ENCODE results near the gene EEF1G.

The EEF1G gene

DNA sequence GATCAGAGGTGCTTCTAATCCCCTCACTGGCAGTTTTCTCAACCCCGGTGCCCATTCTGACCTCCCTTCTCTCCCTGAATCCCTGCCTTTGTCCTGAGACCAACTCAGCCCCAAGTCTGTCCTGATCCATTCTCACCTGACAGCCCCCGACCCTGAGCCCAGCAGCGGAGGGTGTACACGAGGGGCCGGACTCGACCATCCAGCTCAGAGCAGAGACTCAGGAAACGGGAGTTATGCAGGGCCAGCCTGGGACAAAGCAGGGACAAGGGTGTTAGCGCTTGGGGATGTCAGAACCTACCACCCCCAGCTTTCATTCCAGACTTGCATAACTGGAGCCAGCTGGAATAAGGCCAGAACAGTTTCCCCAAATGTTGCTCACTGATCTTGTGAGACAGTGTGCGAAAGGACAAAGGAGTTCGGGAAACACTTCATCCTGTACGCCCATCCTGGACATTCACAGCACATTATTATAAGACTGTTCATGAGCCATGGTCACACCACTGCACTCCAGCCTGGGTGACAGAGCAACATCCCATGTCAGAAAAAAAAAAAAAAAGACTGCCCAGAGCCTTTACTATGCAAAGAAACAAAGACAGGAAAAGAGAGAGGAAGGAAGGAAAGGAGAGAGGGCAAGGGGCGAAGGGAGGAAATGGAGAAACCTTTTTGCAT is 3.5 kb upstream of the EEF1G start:
- Histone ChIP-seq H3K4me2 (ENCODE audit: low read length) (no peak overlapping the region), H3K36me3 (ENCODE audit: control insufficient read depth, low read length) (peaks cover 82% of the 10 kb centered on the region), H3K9me3 (ENCODE audit: control insufficient read depth, insufficient read depth, low read length) (no peaks in the 10 kb centered on the region), H4K20me1 (ENCODE audit: control insufficient read depth, insufficient read depth, low read depth, low read length) (peaks cover 1% of the 10 kb centered on the region; the same call in 1 of the 2 replicates), H3K27ac (ENCODE audit: low read depth, low read length) (no peak overlapping the region), H3F3A (ENCODE audit: control insufficient read depth, insufficient read depth) (peaks cover 9% of the 10 kb centered on the region), H3K9me2 (replicated peaks; ENCODE audit: control insufficient read depth, low read length) (no peaks in the 10 kb centered on the region), H3K4me3 (ENCODE audit: low read length) (no peak overlapping the region), H3K27me3 (ENCODE audit: control insufficient read depth, low read length) (no peaks in the 10 kb centered on the region), H3K4me1 (ENCODE audit: control insufficient read depth, low read length) (peaks cover 21% of the 10 kb centered on the region), H3K79me2 (ENCODE audit: control insufficient read depth, low read length) (peaks cover 37% of the 10 kb centered on the region)
- no peak for TF ChIP-seq EZH2phosphoT487 (IDR thresholded peaks at IDR 0.05; ENCODE audit: borderline replicate concordance, low read length)
- TF ChIP-seq, protein P1, sequence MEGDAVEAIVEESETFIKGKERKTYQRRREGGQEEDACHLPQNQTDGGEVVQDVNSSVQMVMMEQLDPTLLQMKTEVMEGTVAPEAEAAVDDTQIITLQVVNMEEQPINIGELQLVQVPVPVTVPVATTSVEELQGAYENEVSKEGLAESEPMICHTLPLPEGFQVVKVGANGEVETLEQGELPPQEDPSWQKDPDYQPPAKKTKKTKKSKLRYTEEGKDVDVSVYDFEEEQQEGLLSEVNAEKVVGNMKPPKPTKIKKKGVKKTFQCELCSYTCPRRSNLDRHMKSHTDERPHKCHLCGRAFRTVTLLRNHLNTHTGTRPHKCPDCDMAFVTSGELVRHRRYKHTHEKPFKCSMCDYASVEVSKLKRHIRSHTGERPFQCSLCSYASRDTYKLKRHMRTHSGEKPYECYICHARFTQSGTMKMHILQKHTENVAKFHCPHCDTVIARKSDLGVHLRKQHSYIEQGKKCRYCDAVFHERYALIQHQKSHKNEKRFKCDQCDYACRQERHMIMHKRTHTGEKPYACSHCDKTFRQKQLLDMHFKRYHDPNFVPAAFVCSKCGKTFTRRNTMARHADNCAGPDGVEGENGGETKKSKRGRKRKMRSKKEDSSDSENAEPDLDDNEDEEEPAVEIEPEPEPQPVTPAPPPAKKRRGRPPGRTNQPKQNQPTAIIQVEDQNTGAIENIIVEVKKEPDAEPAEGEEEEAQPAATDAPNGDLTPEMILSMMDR (IDR thresholded peaks at IDR 0.05; ENCODE audit: low read depth, low read length, poor library complexity, severe bottlenecking): no peak

DNA sequence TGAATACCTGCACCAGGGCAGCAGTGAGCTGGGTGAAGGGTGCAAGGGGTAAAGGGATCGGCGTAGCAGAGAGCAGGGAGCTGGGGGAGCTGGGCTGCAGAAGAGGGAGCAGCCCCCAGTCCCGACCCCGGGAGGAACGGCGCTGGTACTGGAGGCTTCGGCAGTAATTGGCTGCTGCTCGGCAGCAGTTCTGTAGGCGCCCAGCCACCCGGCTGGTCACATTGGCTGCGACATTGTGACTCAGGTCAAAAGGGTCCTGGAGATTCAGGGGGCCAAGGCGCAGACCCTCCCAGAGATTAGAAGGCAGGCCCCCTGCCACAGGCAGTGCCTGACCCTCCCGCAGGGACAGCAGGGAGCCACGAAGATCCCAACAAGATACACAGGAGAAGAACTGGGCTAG is 2.1 kb upstream of the EEF1G start:
- peaks cover 4% of the 10 kb centered on the region; the same call in 1 of the 2 replicates for H4K20me1 ChIP-seq (ENCODE audit: control insufficient read depth, insufficient read depth, low read depth, low read length)
- peaks cover 84% of the 10 kb centered on the region for H3K36me3 ChIP-seq (ENCODE audit: control insufficient read depth, low read length)
- no peaks in the 10 kb centered on the region for H3K9me2 ChIP-seq (replicated peaks; ENCODE audit: control insufficient read depth, low read length)
- peak overlapping the region; percentile 81 for H3K4me2 ChIP-seq (ENCODE audit: low read length)
- peaks cover 49% of the 10 kb centered on the region for H3K79me2 ChIP-seq (ENCODE audit: control insufficient read depth, low read length)
- H3K4me1 ChIP-seq (ENCODE audit: control insufficient read depth, low read length): peaks cover 34% of the 10 kb centered on the region
- H3F3A ChIP-seq (ENCODE audit: control insufficient read depth, insufficient read depth): peaks cover 9% of the 10 kb centered on the region
- no peak overlapping the region for H3K27ac ChIP-seq (ENCODE audit: low read depth, low read length)
- no peaks in the 10 kb centered on the region for H3K9me3 ChIP-seq (ENCODE audit: control insufficient read depth, insufficient read depth, low read length)
- H3K4me3 ChIP-seq (ENCODE audit: low read length): peak overlapping the region; percentile 93
- no peaks in the 10 kb centered on the region for H3K27me3 ChIP-seq (ENCODE audit: control insufficient read depth, low read length)
- TF ChIP-seq EZH2phosphoT487 (IDR thresholded peaks at IDR 0.05; ENCODE audit: borderline replicate concordance, low read length): no peak
- TF ChIP-seq, protein P1 (IDR thresholded peaks at IDR 0.05; ENCODE audit: low read depth, low read length, poor library complexity, severe bottlenecking): no peak

DNA sequence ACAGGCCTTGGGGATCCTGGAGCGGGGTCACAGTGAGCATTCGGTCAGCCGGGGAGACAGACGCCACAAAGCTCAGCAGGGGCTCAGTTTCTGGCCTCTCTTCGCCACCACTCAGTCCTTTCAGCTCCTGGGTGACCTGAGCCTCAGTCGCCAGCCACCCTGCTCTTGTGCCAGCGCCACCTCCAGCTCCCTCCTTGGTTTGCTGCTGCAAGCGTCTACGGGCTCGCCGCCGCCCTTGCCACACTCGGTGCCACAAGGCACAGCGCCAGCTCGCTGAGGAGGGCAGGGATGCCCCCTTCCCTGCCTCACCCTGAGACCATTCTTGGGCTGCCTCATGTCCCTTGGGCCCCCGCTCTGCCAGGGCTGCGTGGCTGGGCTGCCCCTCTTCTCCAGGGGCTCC is 1.5 kb upstream of the EEF1G start:
- H3K4me1 ChIP-seq (ENCODE audit: control insufficient read depth, low read length): peaks cover 41% of the 10 kb centered on the region
- H3K27ac ChIP-seq (ENCODE audit: low read depth, low read length): peak overlapping the region; percentile 65
- H3K9me3 ChIP-seq (ENCODE audit: control insufficient read depth, insufficient read depth, low read length): no peaks in the 10 kb centered on the region
- H3K9me2 ChIP-seq (replicated peaks; ENCODE audit: control insufficient read depth, low read length): no peaks in the 10 kb centered on the region
- peaks cover 9% of the 10 kb centered on the region for H3F3A ChIP-seq (ENCODE audit: control insufficient read depth, insufficient read depth)
- peaks cover 56% of the 10 kb centered on the region for H3K79me2 ChIP-seq (ENCODE audit: control insufficient read depth, low read length)
- no peaks in the 10 kb centered on the region for H3K27me3 ChIP-seq (ENCODE audit: control insufficient read depth, low read length)
- H3K36me3 ChIP-seq (ENCODE audit: control insufficient read depth, low read length): peaks cover 89% of the 10 kb centered on the region
- peak overlapping the region; percentile 81 for H3K4me2 ChIP-seq (ENCODE audit: low read length)
- peak overlapping the region; percentile 93 for H3K4me3 ChIP-seq (ENCODE audit: low read length)
- TF ChIP-seq EZH2phosphoT487 (IDR thresholded peaks at IDR 0.05; ENCODE audit: borderline replicate concordance, low read length): no peak
- TF ChIP-seq, protein P1 (IDR thresholded peaks at IDR 0.05; ENCODE audit: low read depth, low read length, poor library complexity, severe bottlenecking): no peak
- H4K20me1 ChIP-seq (ENCODE audit: control insufficient read depth, insufficient read depth, low read depth, low read length): peaks cover 4% of the 10 kb centered on the region; the same call in 1 of the 2 replicates
